ENCODE measurements around the gene LIMCH1.

Gene LIMCH1

GRCh38 chr4:41532336-41532735 is 5.6 kb upstream of the LIMCH1 start:
- no peak for TF ChIP-seq CTCF (conservative IDR thresholded peaks at IDR 0.05; ENCODE audit: low read length)
- TF ChIP-seq EZH2phosphoT487 (IDR thresholded peaks at IDR 0.05; ENCODE audit: borderline replicate concordance): no peak
- Histone ChIP-seq H3K4me2 (ENCODE audit: low read depth, low read length, poor library complexity, severe bottlenecking) (no peak overlapping the region), H3K9ac (ENCODE audit: low read depth, low read length, poor library complexity, severe bottlenecking) (no peak overlapping the region), H2AFZ (ENCODE audit: low read length) (no peak overlapping the region), H3K9me3 (ENCODE audit: insufficient read depth, low read depth, low read length) (no peaks in the 10 kb centered on the region), H3F3A (ENCODE audit: low read depth) (no peaks in the 10 kb centered on the region), H3K79me2 (ENCODE audit: insufficient read depth, low read length) (no peaks in the 10 kb centered on the region), H3K4me1 (ENCODE audit: insufficient read depth, low read length, poor library complexity, severe bottlenecking) (no peaks in the 10 kb centered on the region), H3K9me2 (replicated peaks; ENCODE audit: low read depth, low read length) (no peaks in the 10 kb centered on the region), H3K36me3 (ENCODE audit: insufficient read depth, low read length) (no peaks in the 10 kb centered on the region), H4K20me1 (ENCODE audit: insufficient read depth, low read length, poor library complexity, severe bottlenecking) (no peaks in the 10 kb centered on the region), H3K27me3 (ENCODE audit: insufficient read depth, low read length, poor library complexity, severe bottlenecking) (no peaks in the 10 kb centered on the region), H3K4me3 (ENCODE audit: low read length, poor library complexity, severe bottlenecking) (no peak overlapping the region)

GRCh38 chr4:41532882-41533281 is 5.1 kb upstream of the LIMCH1 start:
- H3K9me2 ChIP-seq (replicated peaks; ENCODE audit: low read depth, low read length): no peaks in the 10 kb centered on the region
- no peaks in the 10 kb centered on the region for H3K36me3 ChIP-seq (ENCODE audit: insufficient read depth, low read length)
- H3K4me2 ChIP-seq (ENCODE audit: low read depth, low read length, poor library complexity, severe bottlenecking): no peak overlapping the region
- H3K4me3 ChIP-seq (ENCODE audit: low read length, poor library complexity, severe bottlenecking): no peak overlapping the region
- H3K79me2 ChIP-seq (ENCODE audit: insufficient read depth, low read length): no peaks in the 10 kb centered on the region
- no peaks in the 10 kb centered on the region for H3K4me1 ChIP-seq (ENCODE audit: insufficient read depth, low read length, poor library complexity, severe bottlenecking)
- TF ChIP-seq EZH2phosphoT487 (IDR thresholded peaks at IDR 0.05; ENCODE audit: borderline replicate concordance): no peak
- TF ChIP-seq CTCF (conservative IDR thresholded peaks at IDR 0.05; ENCODE audit: low read length): no peak
- no peak overlapping the region for H2AFZ ChIP-seq (ENCODE audit: low read length)
- no peaks in the 10 kb centered on the region for H3K9me3 ChIP-seq (ENCODE audit: insufficient read depth, low read depth, low read length)
- no peaks in the 10 kb centered on the region for H3F3A ChIP-seq (ENCODE audit: low read depth)
- H4K20me1 ChIP-seq (ENCODE audit: insufficient read depth, low read length, poor library complexity, severe bottlenecking): no peaks in the 10 kb centered on the region
- no peaks in the 10 kb centered on the region for H3K27me3 ChIP-seq (ENCODE audit: insufficient read depth, low read length, poor library complexity, severe bottlenecking)
- H3K9ac ChIP-seq (ENCODE audit: low read depth, low read length, poor library complexity, severe bottlenecking): no peak overlapping the region

- no peak overlapping the region for H2AFZ ChIP-seq (ENCODE audit: low read length)
- H3K4me2 ChIP-seq (ENCODE audit: low read depth, low read length, poor library complexity, severe bottlenecking): no peak overlapping the region
- H3K9me2 ChIP-seq (replicated peaks; ENCODE audit: low read depth, low read length): no peaks in the 10 kb centered on the region
- no peaks in the 10 kb centered on the region for H3K36me3 ChIP-seq (ENCODE audit: insufficient read depth, low read length)
- TF ChIP-seq CTCF (conservative IDR thresholded peaks at IDR 0.05; ENCODE audit: low read length): no peak
- no peak for TF ChIP-seq EZH2phosphoT487 (IDR thresholded peaks at IDR 0.05; ENCODE audit: borderline replicate concordance)
- H3K9ac ChIP-seq (ENCODE audit: low read depth, low read length, poor library complexity, severe bottlenecking): no peak overlapping the region
- H3K4me3 ChIP-seq (ENCODE audit: low read length, poor library complexity, severe bottlenecking): no peak overlapping the region
- no peaks in the 10 kb centered on the region for H4K20me1 ChIP-seq (ENCODE audit: insufficient read depth, low read length, poor library complexity, severe bottlenecking)
- no peaks in the 10 kb centered on the region for H3K4me1 ChIP-seq (ENCODE audit: insufficient read depth, low read length, poor library complexity, severe bottlenecking)
- no peaks in the 10 kb centered on the region for H3F3A ChIP-seq (ENCODE audit: low read depth)
- H3K9me3 ChIP-seq (ENCODE audit: insufficient read depth, low read depth, low read length): no peaks in the 10 kb centered on the region
- no peaks in the 10 kb centered on the region for H3K79me2 ChIP-seq (ENCODE audit: insufficient read depth, low read length)
- no peaks in the 10 kb centered on the region for H3K27me3 ChIP-seq (ENCODE audit: insufficient read depth, low read length, poor library complexity, severe bottlenecking)
Observed at GRCh38 chr4:41533680-41534079, 4.3 kb upstream of the LIMCH1 start.

Measured in Loucy (cell line).